PFSK-1 (cell line): ENCODE data around the gene ACTR6.

ENCODE experiments used
- FOXP2 ChIP-seq: optimal IDR thresholded peaks from 2 replicates; pipeline ENCODE3; 2011; ENCODE audit warnings: borderline replicate concordance, control low read depth, inconsistent platforms; ENCODE audit not compliant: insufficient read depth; ENCODE audit errors: extremely low read length, extremely low read depth
- POLR2AphosphoS5 ChIP-seq: IDR thresholded peaks from 2 replicates; pipeline ENCODE4 v1.6.1; 2012; ENCODE audit warnings: low read depth, mild to moderate bottlenecking, control low read depth, low read length, moderate library complexity
- REST ChIP-seq, 2 experiments: IDR thresholded peaks; 2 replicates each; pipeline versions ENCODE4 v1.6.1 to v1.8.0; 2011 to 2012; ENCODE audit warnings: low read depth in 2 of 2, low read length in 2 of 2, control low read depth in 1 of 2, inconsistent platforms in 1 of 2, mild to moderate bottlenecking in 1 of 2, moderate library complexity in 1 of 2; ENCODE audit not compliant: insufficient read depth in 1 of 2
- SIN3A ChIP-seq: IDR thresholded peaks from 2 replicates; pipeline ENCODE4 v1.6.1; 2012; ENCODE audit warnings: mild to moderate bottlenecking, low read length, moderate library complexity, borderline replicate concordance; ENCODE audit not compliant: insufficient read depth
- TAF1 ChIP-seq: IDR thresholded peaks from 2 replicates; pipeline ENCODE4 v1.6.1; 2012; ENCODE audit warnings: low read length, control low read depth, borderline replicate concordance; ENCODE audit not compliant: insufficient read depth

Gene ACTR6

GRCh38 chr12:100171248-100171647 lies 29.4 kb upstream of the ACTR6 start:
- TF ChIP-seq FOXP2: no peak
- no peak for TF ChIP-seq SIN3A
- TF ChIP-seq REST (IDR thresholded peaks at IDR 0.05; ENCODE audit: insufficient read depth in 1 of 2, low read depth in 2 of 2, low read length in 2 of 2): no peak
- no peak for TF ChIP-seq POLR2AphosphoS5
- no peak for TF ChIP-seq TAF1

DNA sequence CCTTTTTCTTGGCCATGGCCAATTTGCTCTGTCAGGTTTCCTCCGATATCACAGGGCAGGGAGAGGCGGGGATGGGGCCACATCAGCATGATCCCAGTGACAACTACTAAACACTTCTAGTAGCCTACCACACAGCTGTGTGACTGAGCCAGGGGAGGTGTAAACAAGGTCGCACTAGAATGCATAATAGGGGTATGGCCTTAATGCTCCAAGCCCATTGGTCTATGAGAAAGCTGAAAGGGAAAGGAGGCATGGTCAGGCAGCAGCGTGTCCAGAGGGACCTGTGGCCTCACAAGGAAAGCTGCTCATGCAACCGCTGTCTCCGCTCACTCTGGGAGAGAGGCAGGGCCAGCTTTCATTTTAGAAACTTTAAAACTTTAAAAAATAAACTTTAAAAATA lies 27.5 kb upstream of the ACTR6 start:
- no peak for TF ChIP-seq TAF1
- no peak for TF ChIP-seq POLR2AphosphoS5
- no peak for TF ChIP-seq FOXP2
- no peak for TF ChIP-seq SIN3A
- TF ChIP-seq REST (IDR thresholded peaks at IDR 0.05; ENCODE audit: insufficient read depth in 1 of 2, low read depth in 2 of 2, low read length in 2 of 2): no peak

- no peak for TF ChIP-seq FOXP2
- no peak for TF ChIP-seq SIN3A
- TF ChIP-seq POLR2AphosphoS5: no peak
- no peak for TF ChIP-seq TAF1
- no peak for TF ChIP-seq REST (IDR thresholded peaks at IDR 0.05; ENCODE audit: insufficient read depth in 1 of 2, low read depth in 2 of 2, low read length in 2 of 2)
Measured at GRCh38 chr12:100174495-100174894, 26.1 kb upstream of the ACTR6 start.

DNA sequence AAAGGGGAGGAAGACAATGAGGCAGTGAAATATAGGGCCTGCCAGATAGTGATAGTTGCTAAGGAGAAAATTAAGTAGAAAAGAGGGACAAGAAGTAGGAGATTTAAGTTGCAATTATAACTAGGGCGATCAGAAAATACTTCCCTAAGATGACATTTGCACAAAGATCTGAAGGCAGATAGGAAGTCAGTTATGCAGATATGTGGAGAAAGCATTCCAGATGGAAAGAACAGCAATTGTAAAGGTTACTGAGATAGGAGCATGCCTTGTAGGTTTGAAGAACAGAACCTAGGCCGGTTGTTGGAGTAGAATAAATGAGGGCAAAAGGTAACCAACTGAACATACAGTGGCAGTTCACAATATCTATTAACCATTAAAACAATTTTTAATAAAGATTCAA lies 21.4 kb upstream of the ACTR6 start:
- no peak for TF ChIP-seq SIN3A
- no peak for TF ChIP-seq TAF1
- TF ChIP-seq FOXP2: no peak
- TF ChIP-seq POLR2AphosphoS5: no peak
- no peak for TF ChIP-seq REST (IDR thresholded peaks at IDR 0.05; ENCODE audit: insufficient read depth in 1 of 2, low read depth in 2 of 2, low read length in 2 of 2)
